Activated T-helper 9 cell treated with anti-CD3 and anti-CD28 coated beads, Interleukin-2, amount 50 U/mL, for 16 hours (primary cell): ENCODE results near the gene RND3.

ENCODE experiments used
- DNase-seq: peaks from one replicate; pipeline ENCODE4 v3.0.0-alpha.2; 2020; ENCODE audit warnings: low read depth

Gene RND3

GRCh38 chr2:150491943-150492342, 4.5 kb upstream of the RND3 start:
- no peak for DNase-seq

GRCh38 chr2:150491430-150491829, 4.0 kb upstream of the RND3 start:
- DNase-seq, result no peak

GRCh38 chr2:150490466-150490865, 3.0 kb upstream of the RND3 start:
- DNase-seq, result no peak

GRCh38 chr2:150486539-150487484, 655 bp downstream of the RND3 start:
- DNase-seq, result no peak

- DNase-seq, result no peak
These were observed 1.5 kb downstream of the RND3 start for GRCh38 chr2:150485871-150486538.

GRCh38 chr2:150485114-150485870, 2.2 kb downstream of the RND3 start:
- no peak for DNase-seq

GRCh38 chr2:150484461-150485021, 2.9 kb downstream of the RND3 start:
- DNase-seq, result no peak

- no peak for DNase-seq
These were observed 3.5 kb downstream of the RND3 start for GRCh38 chr2:150484006-150484405.

- no peak for DNase-seq
These were observed 3.9 kb downstream of the RND3 start for GRCh38 chr2:150483532-150483931.

GRCh38 chr2:150482667-150483400, 4.6 kb downstream of the RND3 start:
- no peak for DNase-seq

GRCh38 chr2:150482111-150482510, 5.4 kb downstream of the RND3 start:
- DNase-seq, result no peak

- DNase-seq, result no peak
These were observed 6.3 kb downstream of the RND3 start for GRCh38 chr2:150480971-150481830.

GRCh38 chr2:150480241-150480640, 7.2 kb downstream of the RND3 start:
- DNase-seq, result no peak

- DNase-seq, result no peak
These were observed 8.2 kb downstream of the RND3 start for GRCh38 chr2:150479075-150479915.

GRCh38 chr2:150478200-150478974, 9.1 kb downstream of the RND3 start:
- no peak for DNase-seq

GRCh38 chr2:150477347-150477746, 10.1 kb downstream of the RND3 start:
- DNase-seq, result no peak

- DNase-seq, result no peak
These were observed 10.6 kb downstream of the RND3 start for GRCh38 chr2:150476809-150477302.

- no peak for DNase-seq
These were observed 11.2 kb downstream of the RND3 start for GRCh38 chr2:150476286-150476685.
